Keratinocyte (primary cell): Measurements from ENCODE around the gene SSPN.

Source experiments
- EZH2 ChIP-seq: IDR thresholded peaks from one replicate; pipeline ENCODE4 v1.6.1; 2012; ENCODE audit warnings: inconsistent platforms, mild to moderate bottlenecking, low read length, moderate library complexity
- TF ChIP-seq, protein P1 (sequence below), 3 experiments: IDR thresholded peaks in 1 of 3; conservative IDR thresholded peaks in 1 of 3; optimal IDR thresholded peaks in 1 of 3; 2 replicates in 2 of 3; 3 replicates in 1 of 3; pipeline versions ENCODE3 to v1.5.1; 2011; ENCODE audit warnings: low read length in 3 of 3, mild to moderate bottlenecking in 3 of 3, moderate library complexity in 2 of 3, control low read depth in 1 of 3, inconsistent platforms in 1 of 3; ENCODE audit not compliant: insufficient read depth in 2 of 3; ENCODE audit errors: extremely low read depth in 1 of 3

DNA sequence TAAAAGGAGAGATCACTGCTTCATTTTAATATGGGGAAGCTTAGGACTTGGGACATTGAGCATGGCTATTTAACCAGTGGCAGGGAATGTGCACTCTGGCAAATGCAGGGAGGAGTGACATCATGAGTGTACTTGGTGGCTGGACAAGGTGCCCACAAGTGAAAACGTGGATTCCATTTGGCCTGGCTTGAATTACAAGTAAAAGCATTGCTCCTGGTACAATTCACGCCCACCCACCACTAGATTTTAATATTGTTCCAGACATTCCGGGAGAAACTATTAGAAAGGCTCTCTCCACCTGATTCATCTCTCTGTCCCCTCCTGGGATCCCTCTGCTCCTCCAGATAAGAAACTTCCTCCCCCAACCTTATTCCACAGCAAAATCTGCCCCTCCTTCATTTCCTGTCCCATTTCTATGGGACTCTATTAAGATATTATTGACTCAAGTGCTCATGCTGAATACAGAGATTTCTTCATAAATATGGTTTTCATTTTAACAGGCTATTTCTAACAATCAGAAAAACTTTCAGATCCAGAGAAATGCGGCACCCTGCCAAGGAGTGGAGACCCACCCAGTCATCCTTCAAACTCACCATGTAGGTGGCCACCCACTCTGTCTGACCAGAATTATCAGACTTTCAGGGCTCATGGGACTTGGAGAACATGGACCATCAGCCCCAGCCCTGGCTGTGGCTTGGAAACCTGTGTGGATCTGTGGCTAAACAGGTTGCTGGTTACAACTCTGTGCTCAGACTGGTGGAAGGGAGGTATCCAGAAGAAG lies 43.2 kb downstream of the SSPN start:
- TF ChIP-seq, protein P1, sequence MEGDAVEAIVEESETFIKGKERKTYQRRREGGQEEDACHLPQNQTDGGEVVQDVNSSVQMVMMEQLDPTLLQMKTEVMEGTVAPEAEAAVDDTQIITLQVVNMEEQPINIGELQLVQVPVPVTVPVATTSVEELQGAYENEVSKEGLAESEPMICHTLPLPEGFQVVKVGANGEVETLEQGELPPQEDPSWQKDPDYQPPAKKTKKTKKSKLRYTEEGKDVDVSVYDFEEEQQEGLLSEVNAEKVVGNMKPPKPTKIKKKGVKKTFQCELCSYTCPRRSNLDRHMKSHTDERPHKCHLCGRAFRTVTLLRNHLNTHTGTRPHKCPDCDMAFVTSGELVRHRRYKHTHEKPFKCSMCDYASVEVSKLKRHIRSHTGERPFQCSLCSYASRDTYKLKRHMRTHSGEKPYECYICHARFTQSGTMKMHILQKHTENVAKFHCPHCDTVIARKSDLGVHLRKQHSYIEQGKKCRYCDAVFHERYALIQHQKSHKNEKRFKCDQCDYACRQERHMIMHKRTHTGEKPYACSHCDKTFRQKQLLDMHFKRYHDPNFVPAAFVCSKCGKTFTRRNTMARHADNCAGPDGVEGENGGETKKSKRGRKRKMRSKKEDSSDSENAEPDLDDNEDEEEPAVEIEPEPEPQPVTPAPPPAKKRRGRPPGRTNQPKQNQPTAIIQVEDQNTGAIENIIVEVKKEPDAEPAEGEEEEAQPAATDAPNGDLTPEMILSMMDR (optimal IDR thresholded peaks at IDR 0.05 in 1 of 3, IDR thresholded peaks at IDR 0.05 in 1 of 3, conservative IDR thresholded peaks at IDR 0.05 in 1 of 3; ENCODE audit: extremely low read depth in 1 of 3, insufficient read depth in 2 of 3, low read length in 3 of 3): no peak
- TF ChIP-seq EZH2: no peak
